Heart right ventricle (tissue), 16 donors: ENCODE results near the gene SPTLC3. TPM values are rescaled to one million over a fixed set of nuclear protein-coding genes. Genes with fewer than 3 reads are reported as not detected.

Source experiments
- ATAC-seq, 8 donors: fragments of 200-7000 bp; cut with Tn5 transposase; one replicate each; pipeline ENCODE4 v1.9.1; 2020; ENCODE audit warnings: mild to moderate bottlenecking in 8 of 8, moderate library complexity in 8 of 8, moderate number of reproducible peaks in 1 of 8
- DNase-seq, 2 donors: peaks; one replicate each; pipeline ENCODE4 v3.0.0-alpha.2; 2020
- H3K27ac ChIP-seq, 10 donors: fragments of 200-600 bp; sonication (generic) in 2 of 10; one replicate each; pipeline versions ENCODE4 v1.5.0 to v1.8.0; 2020 to 2022; ENCODE audit warnings: mild to moderate bottlenecking in 3 of 10
- H3K27me3 ChIP-seq, 7 donors: fragments of 200-600 bp; one replicate each; pipeline ENCODE4 v1.8.0; 2021 to 2022; ENCODE audit warnings: mild to moderate bottlenecking in 2 of 7
- H3K36me3 ChIP-seq, 9 donors: fragments of 200-600 bp; sonication (generic) in 1 of 9; one replicate each; pipeline versions ENCODE4 v1.5.0 to v1.8.0; 2020 to 2022; ENCODE audit warnings: mild to moderate bottlenecking in 2 of 9
- H3K4me1 ChIP-seq, 9 donors: fragments of 200-600 bp; sonication (generic) in 1 of 9; one replicate each; pipeline versions ENCODE4 v1.5.0 to v1.8.0; 2020 to 2022; ENCODE audit warnings: mild to moderate bottlenecking in 4 of 9
- H3K4me3 ChIP-seq, 10 donors: fragments of 200-600 bp; sonication (generic) in 2 of 10; one replicate each; pipeline versions ENCODE4 v1.5.0 to v1.8.0; 2020 to 2022; ENCODE audit warnings: mild to moderate bottlenecking in 7 of 10, moderate library complexity in 2 of 10
- H3K9me3 ChIP-seq, 11 donors: fragments of 200-600 bp in 10 of 11; sonication (generic) in 2 of 11; one replicate each; pipeline versions ENCODE4 v1.5.0 to v1.8.0; 2013 to 2022; ENCODE audit warnings: mild to moderate bottlenecking in 2 of 11, control low read depth in 1 of 11, moderate library complexity in 1 of 11
- CTCF ChIP-seq, 9 donors: fragments of 200-600 bp; sonication (generic) in 2 of 9; IDR thresholded peaks; one replicate each; pipeline versions ENCODE4 v1.5.0 to v1.8.0; 2021 to 2022; ENCODE audit warnings: antibody characterized with exemption in 9 of 9, mild to moderate bottlenecking in 5 of 9, moderate library complexity in 1 of 9
- WGBS, 2 donors: extraction: QIAGEN DNeasy Blood & Tissue Kit; methylation state at CpG; one replicate each; pipeline ENCODE4 v1.1.7; 2013; ENCODE audit warnings: inconsistent platforms in 1 of 2; 5-methylcytosine and 5-hydroxymethylcytosine counted together
- intact Hi-C, 10 donors: fragments of 100-400 bp; cut with DNase I; formaldehyde crosslinking; loops; one replicate each; pipeline versions ENCODE4 v1.11.1 to v1.14.2; 2022
- polyA plus RNA-seq, 2 donors: library from polyadenylated mRNA; stranded (reverse); fragments of 200-250 nt; gene quantifications; one replicate each; pipeline ENCODE4 v1.2.3, GENCODE V29; 2013
- total RNA-seq, 10 donors: library from RNA; stranded (reverse); fragmentation: NEBNext Ultra II Directional in 3 of 10; extraction: Animal tissue kit (Norgen Biotek cat#: 25700) in 3 of 10; gene quantifications; one replicate each; pipeline versions ENCODE4 v1.2.1 to v1.2.4, GENCODE V29; 2021 to 2023
- donor health status: Arrhythmogenic right ventricular cardiomyopathy.
- donor health status: ischemic (EF 13 %, LVEDD 7.1; RV severe dilation, severe dysfunction).
- donor health status: healthy with polysubstance abuse.
- donor health status: DM: no; HTN: yes; CAD: no.
- donor health status: DM: no; HTN: no; CAD: no.
- donor health status: ischemic (EF 25% LVEDD 6.9; RV normal size, moderate dysfunction).
- donor health status: ischemic (EF 25% LVEDD 5.7; RV mildly dilated, moderate dysfunction).
- donor health status: healthy.
- donor health status: DM: yes; HTN: yes; CAD: no.
- donor health status: Ischemic cardiomyopathy.
- donor health status: ischemic (EF 35%, LVEDD 5.7; RV mildly dilated, moderate dysfunction).
- donor health status: nonischemic (EF 11% LVEDD 7.7; RV severe dilation, severe dysfunction).
- donor health status: DM: yes; HTN: yes; CAD: no.
- donor health status: PGD.
- donor health status: ischemic (EF 29% LVEDD 5.4; RV normal size, mild dysfunction).
- donor health status: nonischemic (EF 23%, LVEDD 6.1; RV moderate dilation, normal function).

The SPTLC3 gene
- total and polyA plus RNA-seq, 12 donors, result 0.45 to 8.4 (median 3.5) TPM

GRCh38 chr20:13147971-13148370 is 139.2 kb downstream of the SPTLC3 start:
- Histone ChIP-seq H3K27ac (no peak overlapping the region), H3K4me3 (no peak overlapping the region), H3K27me3 (no peaks in the 10 kb centered on the region), H3K9me3 (peaks cover 0 to 10% (median 0%) of the 10 kb centered on the region in 11 donors), H3K36me3 (no peaks in the 10 kb centered on the region), H3K4me1 (peaks cover 0 to 12% (median 0%) of the 10 kb centered on the region in 9 donors)
- 74 to 76% methylated on average over 3 of the region's 3 CpGs for WGBS, 2 donors
- ATAC-seq (no peak), DNase-seq (no peak)
- TF ChIP-seq CTCF (IDR thresholded peaks at IDR 0.05), result no peak
- intact Hi-C loops, result no loop called here

GRCh38 chr20:13148402-13148801 is 139.6 kb downstream of the SPTLC3 start:
- intact Hi-C loops, result no loop called here
- Histone ChIP-seq H3K9me3 (peaks cover 0 to 10% (median 0%) of the 10 kb centered on the region in 11 donors), H3K4me3 (no peak overlapping the region), H3K27me3 (no peaks in the 10 kb centered on the region), H3K4me1 (peaks cover 0 to 12% (median 0%) of the 10 kb centered on the region in 9 donors), H3K36me3 (no peaks in the 10 kb centered on the region), H3K27ac (no peak overlapping the region)
- 67 to 68% methylated on average over 4 of the region's 4 CpGs for WGBS, 2 donors
- DNase-seq (no peak), ATAC-seq (no peak)
- no peak for TF ChIP-seq CTCF (IDR thresholded peaks at IDR 0.05)

- Histone ChIP-seq H3K4me1 (peaks cover 0 to 12% (median 0%) of the 10 kb centered on the region in 9 donors), H3K9me3 (peaks cover 0 to 10% (median 0%) of the 10 kb centered on the region in 11 donors), H3K27ac (no peak overlapping the region), H3K4me3 (no peak overlapping the region), H3K36me3 (peaks cover 0 to 4% (median 0%) of the 10 kb centered on the region in 9 donors), H3K27me3 (no peaks in the 10 kb centered on the region)
- DNase-seq, result no peak
- 93 to 94% methylated on average over 2 of the region's 2 CpGs for WGBS, 2 donors
- intact Hi-C loops, result no loop called here
- ATAC-seq, result no peak
- TF ChIP-seq CTCF (IDR thresholded peaks at IDR 0.05), result no peak
These were observed 140.2 kb downstream of the SPTLC3 start for GRCh38 chr20:13148961-13149360.

GRCh38 chr20:13149371-13150105 is 140.8 kb downstream of the SPTLC3 start:
- Histone ChIP-seq H3K4me3 (no peak overlapping the region), H3K27me3 (no peaks in the 10 kb centered on the region), H3K4me1 (peaks cover 0 to 12% (median 0%) of the 10 kb centered on the region in 9 donors), H3K27ac (no peak overlapping the region), H3K36me3 (peaks cover 0 to 10% (median 0%) of the 10 kb centered on the region in 9 donors), H3K9me3 (peaks cover 0 to 10% (median 0%) of the 10 kb centered on the region in 11 donors)
- ATAC-seq, result no peak
- 67 to 75% methylated on average over 8 of the region's 8 CpGs for WGBS, 2 donors
- no peak for TF ChIP-seq CTCF (IDR thresholded peaks at IDR 0.05)
- intact Hi-C loops, result no loop called here
- DNase-seq, result no peak
